CD4-positive, alpha-beta T cell treated with Interleukin-17A for 4 hours (primary cell): Measurements from ENCODE around the gene AHCTF1.
"Not testable (repeated sequence)": the region's sequence is repeated elsewhere in the genome, so short reads cannot be mapped to it uniquely, and the experiment has no call there.

Experiments
- DNase-seq: peaks from one replicate; pipeline ENCODE4 v3.0.0-alpha.2; 2020; ENCODE audit warnings: mixed read lengths

AHCTF1 gene

GRCh38 chr1:246837418-246838117 lies 94.2 kb downstream of the AHCTF1 start:
- no peak for DNase-seq

GRCh38 chr1:246836209-246836966 lies 95.4 kb downstream of the AHCTF1 start:
- no peak for DNase-seq

GRCh38 chr1:246831543-246831942 lies 100.2 kb downstream of the AHCTF1 start:
- no peak for DNase-seq

GRCh38 chr1:246828818-246829217 lies 102.9 kb downstream of the AHCTF1 start:
- no peak for DNase-seq

GRCh38 chr1:246827396-246827795 lies 104.4 kb downstream of the AHCTF1 start:
- DNase-seq = no peak

GRCh38 chr1:246825557-246826175 lies 106.1 kb downstream of the AHCTF1 start:
- DNase-seq = no peak

- no peak for DNase-seq
Observed at GRCh38 chr1:246824541-246824940, 107.2 kb downstream of the AHCTF1 start.

GRCh38 chr1:246822154-246822553 lies 109.6 kb downstream of the AHCTF1 start:
- not testable (repeated sequence) for DNase-seq

- no peak for DNase-seq
Observed at GRCh38 chr1:246820666-246821065, 111.1 kb downstream of the AHCTF1 start.

GRCh38 chr1:246817778-246818177 lies 114.0 kb downstream of the AHCTF1 start:
- not testable (repeated sequence) for DNase-seq

GRCh38 chr1:246815693-246816270 lies 116.0 kb downstream of the AHCTF1 start:
- no peak for DNase-seq

- DNase-seq = no peak
Observed at GRCh38 chr1:246814890-246815289, 116.9 kb downstream of the AHCTF1 start.

- DNase-seq = not testable (repeated sequence)
Observed at GRCh38 chr1:246813325-246813724, 118.4 kb downstream of the AHCTF1 start.

GRCh38 chr1:246811985-246812384 lies 119.8 kb downstream of the AHCTF1 start:
- DNase-seq = no peak

GRCh38 chr1:246809473-246809872 lies 122.3 kb downstream of the AHCTF1 start:
- DNase-seq = no peak

- no peak for DNase-seq
Observed at GRCh38 chr1:246805135-246805716, 126.5 kb downstream of the AHCTF1 start.

GRCh38 chr1:246803883-246804282 lies 127.9 kb downstream of the AHCTF1 start:
- DNase-seq = no peak

- no peak for DNase-seq
Observed at GRCh38 chr1:246803373-246803772, 128.4 kb downstream of the AHCTF1 start.

- no peak for DNase-seq
Observed at GRCh38 chr1:246801241-246802020, 130.3 kb downstream of the AHCTF1 start.

- no peak for DNase-seq
Observed at GRCh38 chr1:246800756-246801155, 131.0 kb downstream of the AHCTF1 start.

GRCh38 chr1:246800356-246800755 lies 131.4 kb downstream of the AHCTF1 start:
- no peak for DNase-seq
